HG02885 (cell line): ENCODE results near the gene CT45A9.
"Not testable (repeated sequence)": the region's sequence is repeated elsewhere in the genome, so short reads cannot be mapped to it uniquely, and the experiment has no call there.

Experiments
- ATAC-seq: cut with Tn5 transposase; IDR thresholded peaks from one replicate; pipeline ENCODE4 v1.9.1; 2021; ENCODE audit warnings: mild to moderate bottlenecking; ENCODE audit not compliant: unreplicated experiment, poor library complexity

Gene CT45A9

GRCh38 chrX:135871712-135872111, at the start of gene CT45A9:
Gene CT45A9, minus strand, starts transcription at chrX:135871812. Its CDS starts 3,751 bp downstream, at chrX:135868061.
- ATAC-seq = not testable (repeated sequence)

- ATAC-seq = not testable (repeated sequence)
Measured at GRCh38 chrX:135920516-135920915, 48.9 kb upstream of the CT45A9 start.

GRCh38 chrX:135914404-135914803, 42.8 kb upstream of the CT45A9 start:
- ATAC-seq = no peak

GRCh38 chrX:135910251-135910650, 38.6 kb upstream of the CT45A9 start:
- no peak for ATAC-seq

- ATAC-seq = no peak
Measured at GRCh38 chrX:135893294-135893817, 21.7 kb upstream of the CT45A9 start, which contains the start of the genes CT45A10 and SAGE1. Gene CT45A10, minus strand, starts transcription at chrX:135893444. Its CDS starts 8,100 bp downstream, at chrX:135885344. Gene SAGE1, plus strand, starts transcription at chrX:135893716. Its CDS starts 2,527 bp downstream, at chrX:135896243.

- no peak for ATAC-seq
Measured at GRCh38 chrX:135892781-135893180, 21.2 kb upstream of the CT45A9 start.

- ATAC-seq = no peak
Measured at GRCh38 chrX:135890087-135890585, 18.5 kb upstream of the CT45A9 start.

- ATAC-seq = not testable (repeated sequence)
Measured at GRCh38 chrX:135888976-135889375, 17.4 kb upstream of the CT45A9 start.

GRCh38 chrX:135888230-135888629, 16.6 kb upstream of the CT45A9 start:
- ATAC-seq = not testable (repeated sequence)

- not testable (repeated sequence) for ATAC-seq
Measured at GRCh38 chrX:135882741-135883140, 11.1 kb upstream of the CT45A9 start.

- not testable (repeated sequence) for ATAC-seq
Measured at GRCh38 chrX:135854438-135854837, 17.2 kb downstream of the CT45A9 start, which contains the start of gene CT45A8. Gene CT45A8, minus strand, starts transcription at chrX:135854538. Its CDS starts 3,755 bp downstream, at chrX:135850783.

- not testable (repeated sequence) for ATAC-seq
Measured at GRCh38 chrX:135837180-135837579, 34.4 kb downstream of the CT45A9 start, which contains the start of gene CT45A7. Gene CT45A7, minus strand, starts transcription at chrX:135837280. Its CDS starts 3,747 bp downstream, at chrX:135833533.

- ATAC-seq = not testable (repeated sequence)
Measured at GRCh38 chrX:135819912-135820311, 51.7 kb downstream of the CT45A9 start, which contains the start of gene CT45A2. Gene CT45A2, minus strand, starts transcription at chrX:135820012. Its CDS starts 3,747 bp downstream, at chrX:135816265.
